DMS79 (cell line): ENCODE measurements around the gene MGST2.
A peak's percentile ranks its signal among the peaks of the same experiment; 100 is the strongest.
"Not testable (repeated sequence)": the region's sequence is repeated elsewhere in the genome, so short reads cannot be mapped to it uniquely, and the experiment has no call there.

Experiments used
- DNase-seq: peaks from one replicate; lab custom pipeline; 2025; lab: John Stamatoyannopoulos, UW

Gene MGST2

DNA sequence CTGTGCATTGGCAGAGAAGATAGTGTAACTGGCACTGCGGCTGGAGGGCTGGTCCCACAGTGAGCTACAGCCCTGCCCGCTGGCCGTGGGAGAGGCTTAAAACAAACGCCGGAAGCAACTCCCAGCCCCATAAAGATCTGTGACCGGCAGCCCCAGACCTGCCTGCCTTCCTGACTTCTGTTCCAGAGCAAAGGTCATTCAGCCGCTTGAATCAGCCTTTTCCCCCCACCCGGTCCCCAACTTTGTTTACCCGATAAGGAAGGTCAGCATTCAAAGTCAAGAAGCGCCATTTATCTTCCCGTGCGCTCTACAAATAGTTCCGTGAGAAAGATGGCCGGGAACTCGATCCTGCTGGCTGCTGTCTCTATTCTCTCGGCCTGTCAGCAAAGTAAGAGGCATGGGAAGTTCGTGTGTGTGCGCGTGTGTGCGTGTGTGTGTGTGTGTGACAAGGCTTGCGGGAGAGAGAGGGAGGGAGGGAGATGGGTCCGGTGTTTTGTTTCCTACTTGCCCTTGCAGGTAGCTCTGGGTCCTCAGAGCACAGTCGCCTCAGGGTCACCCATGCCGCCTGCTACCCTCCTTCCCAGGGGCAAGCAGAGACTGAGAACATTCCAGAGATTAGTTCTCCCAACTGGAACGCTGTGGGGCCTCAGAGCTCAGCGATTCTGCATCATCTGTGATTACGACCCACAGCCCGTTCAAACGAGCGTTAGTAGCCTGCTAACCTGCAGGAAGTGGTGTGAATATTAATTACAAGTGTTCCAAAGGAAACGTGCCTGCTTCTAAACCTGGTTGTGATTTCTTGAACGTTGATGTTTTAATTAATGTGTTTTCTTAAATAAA is at the start of gene MGST2:
Gene MGST2, plus strand, starts transcription at position 130 of the 840 bp plus-strand sequence. Its CDS starts 201 bp downstream, at position 331.
- DNase-seq, result peak; percentile 49

DNA sequence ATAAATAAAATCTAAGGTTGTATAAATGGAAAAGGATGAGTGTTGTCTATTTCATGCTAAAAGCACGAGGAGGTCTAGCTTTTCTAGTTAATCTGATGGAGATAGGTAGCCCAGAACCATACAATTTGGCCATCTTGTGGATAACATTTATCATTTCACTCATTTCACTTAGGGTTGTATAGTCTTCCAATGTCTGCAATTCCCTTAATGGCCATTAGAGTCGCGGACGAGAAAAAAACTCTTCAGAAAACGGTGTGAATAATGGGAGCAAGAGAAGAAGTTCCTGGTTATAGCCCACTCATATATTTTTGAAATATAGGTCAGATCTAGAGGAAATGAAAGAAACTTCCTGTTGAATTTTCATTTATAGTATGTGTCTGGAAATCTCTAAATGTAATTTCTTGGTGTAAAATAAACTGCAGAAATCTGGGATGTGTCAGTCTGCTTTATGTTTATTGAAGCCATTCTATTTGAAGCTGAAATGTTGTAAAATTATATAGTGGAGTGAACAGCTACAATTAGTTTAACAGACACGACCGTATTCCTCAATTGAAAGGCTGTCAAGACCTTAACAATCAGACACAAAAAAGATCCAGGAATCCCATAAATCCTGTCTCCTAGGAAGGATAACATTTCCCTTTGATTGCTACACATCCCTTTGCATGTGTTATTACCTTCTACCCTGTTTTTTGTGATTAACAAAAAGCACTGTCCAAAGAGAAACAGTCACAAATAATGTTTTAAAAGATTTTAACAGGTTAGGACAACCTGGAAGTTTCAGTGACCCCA is 47.7 kb upstream of the MGST2 start:
- no peak for DNase-seq

DNA sequence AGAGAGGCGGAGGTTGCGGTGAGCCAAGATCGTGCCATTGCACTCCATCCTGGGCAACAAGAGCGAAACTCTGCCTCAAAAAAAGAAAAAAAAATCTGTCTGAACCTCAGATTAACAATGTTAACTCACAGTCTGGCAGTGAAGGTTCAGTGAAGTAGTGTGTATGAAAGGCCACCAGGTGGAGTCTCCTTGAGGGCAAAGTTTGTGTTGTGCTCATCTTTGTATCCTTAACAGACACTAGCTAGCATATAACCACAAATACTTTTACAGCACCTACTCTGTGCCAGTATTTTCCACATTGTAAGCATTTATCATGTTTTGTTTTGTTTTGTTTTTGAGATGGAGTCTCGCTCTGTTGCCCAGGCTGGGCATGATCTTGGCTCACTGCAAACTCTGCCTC is 46.0 kb upstream of the MGST2 start:
- no peak for DNase-seq

DNA sequence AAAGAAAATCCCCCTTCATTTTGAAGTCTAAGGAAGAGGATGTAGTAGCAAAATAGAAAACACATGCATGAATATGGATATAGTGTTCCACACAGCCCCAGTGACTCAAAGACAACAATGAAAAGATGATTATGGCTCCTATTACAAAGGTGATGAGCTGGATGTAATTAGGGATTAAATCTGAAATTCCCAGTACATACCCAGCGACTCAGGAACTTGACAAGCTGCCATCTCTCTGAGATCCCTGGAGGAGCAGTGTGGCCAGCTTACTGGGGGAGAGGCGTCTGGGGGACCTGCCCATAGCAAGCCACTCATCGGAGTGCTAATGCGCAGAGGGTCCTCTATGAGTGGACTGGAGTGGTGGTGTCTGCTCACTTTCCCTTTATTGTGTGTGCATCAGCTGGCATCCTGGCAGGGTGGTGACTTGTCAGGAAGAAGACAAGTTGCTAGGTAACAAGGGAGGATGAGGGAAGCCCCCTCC is 42.7 kb upstream of the MGST2 start:
- no peak for DNase-seq

DNA sequence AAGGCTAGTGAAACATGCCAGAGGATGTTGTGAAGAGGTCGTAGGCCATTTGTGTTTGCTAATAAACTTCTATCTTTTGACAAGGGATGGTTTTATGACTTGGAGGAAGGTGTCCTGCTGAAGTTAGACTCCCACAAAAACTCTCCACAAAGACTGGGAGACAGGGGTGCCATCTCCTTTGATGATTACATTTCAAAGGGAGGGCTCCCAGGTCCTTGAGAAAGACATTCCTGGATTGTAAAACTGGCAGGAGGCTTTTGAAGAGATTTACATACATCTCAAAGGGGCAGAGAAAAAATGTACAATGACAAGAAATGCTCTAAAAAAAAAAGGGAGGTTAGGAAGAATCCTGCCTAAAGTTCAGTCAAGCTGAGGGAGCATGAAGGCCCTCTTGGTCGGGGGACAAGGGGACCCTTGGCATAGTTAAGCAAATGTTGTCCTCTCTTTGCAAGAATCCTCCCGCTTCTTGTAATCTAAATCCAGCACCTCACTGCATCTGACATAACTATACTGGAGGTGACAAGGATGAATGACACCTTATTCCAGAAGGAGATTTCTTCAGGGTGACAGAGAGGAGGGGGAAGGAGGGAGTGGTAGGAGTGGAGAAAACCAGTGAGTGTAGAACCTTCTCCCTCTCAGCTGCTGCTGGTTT is 41.1 kb upstream of the MGST2 start:
- no peak for DNase-seq

DNA sequence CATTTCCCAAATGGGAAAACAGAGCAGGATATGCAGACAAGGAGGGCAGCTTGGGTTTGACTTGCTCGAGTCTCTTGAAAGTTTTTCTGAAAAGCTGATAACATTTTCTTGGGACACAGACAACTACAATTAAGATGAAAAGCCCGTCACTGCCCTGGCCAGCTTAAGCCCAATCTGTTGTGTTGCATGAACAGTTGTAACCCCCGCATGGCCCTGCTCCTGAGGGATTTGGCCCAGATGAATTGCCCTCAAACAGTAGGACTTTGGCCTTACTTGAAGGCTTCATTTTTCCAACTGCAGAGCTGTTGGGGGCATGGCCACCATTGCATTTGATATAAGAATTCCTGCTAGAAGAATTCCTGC is 40.5 kb upstream of the MGST2 start:
- DNase-seq, result no peak

DNA sequence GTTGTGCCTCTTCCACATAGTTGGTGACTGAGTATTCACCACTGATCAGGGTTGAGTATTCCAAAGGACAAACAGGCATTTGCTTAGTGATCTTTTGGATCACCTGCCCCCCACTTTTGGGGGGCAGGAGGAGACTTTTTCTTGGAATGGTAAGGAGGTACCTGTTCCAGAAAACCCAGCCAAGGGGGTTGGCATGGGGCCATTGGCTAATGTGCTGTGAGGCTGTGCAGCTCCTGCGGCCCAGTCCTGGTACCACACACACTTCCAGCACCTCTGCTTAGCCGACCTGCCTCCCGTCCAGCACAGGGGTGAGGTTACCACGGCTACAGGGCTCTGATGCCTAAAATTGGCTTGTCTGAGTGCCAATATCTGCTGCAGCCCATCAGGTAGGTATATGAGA is 40.1 kb upstream of the MGST2 start:
- no peak for DNase-seq

DNA sequence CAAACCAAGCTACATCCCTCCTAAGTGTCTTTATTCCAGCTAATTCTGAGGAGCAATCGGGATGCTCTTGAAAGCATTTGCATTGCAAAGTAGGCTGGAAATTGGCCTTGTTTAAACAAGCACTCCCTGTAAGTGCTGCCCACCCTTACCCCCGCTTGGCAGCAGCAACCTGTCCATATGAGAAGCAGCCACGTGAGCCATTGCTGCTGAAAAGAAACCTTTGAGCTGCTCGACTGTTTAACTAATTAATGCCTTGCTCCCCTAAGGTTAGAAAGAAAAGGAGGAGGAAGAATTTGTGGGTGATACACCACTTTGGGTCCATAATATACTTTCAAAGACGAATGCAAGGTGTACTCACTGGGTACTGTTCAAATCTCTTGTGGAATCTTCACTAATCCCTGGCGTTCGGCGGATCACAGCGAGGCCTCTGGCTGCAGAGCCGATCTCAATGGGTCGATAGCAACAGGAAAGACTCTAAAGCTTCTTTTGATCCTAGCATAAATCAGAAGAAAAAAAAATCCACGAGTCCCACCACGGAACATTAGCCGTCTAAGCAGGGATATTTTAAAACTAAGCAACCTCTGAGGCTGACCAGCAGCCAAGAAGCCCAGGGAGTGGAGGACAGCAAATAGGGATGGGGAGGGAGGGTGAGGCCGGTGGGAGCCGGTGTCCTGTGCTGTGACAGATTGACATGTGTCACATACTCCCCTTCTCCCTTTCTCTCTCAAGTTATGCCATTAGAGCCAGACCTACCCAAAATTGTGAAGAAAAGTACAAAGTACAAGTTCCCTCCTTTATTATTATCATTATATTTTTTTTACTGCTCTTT is 37.2 kb upstream of the MGST2 start:
- peak; percentile 68 for DNase-seq

DNA sequence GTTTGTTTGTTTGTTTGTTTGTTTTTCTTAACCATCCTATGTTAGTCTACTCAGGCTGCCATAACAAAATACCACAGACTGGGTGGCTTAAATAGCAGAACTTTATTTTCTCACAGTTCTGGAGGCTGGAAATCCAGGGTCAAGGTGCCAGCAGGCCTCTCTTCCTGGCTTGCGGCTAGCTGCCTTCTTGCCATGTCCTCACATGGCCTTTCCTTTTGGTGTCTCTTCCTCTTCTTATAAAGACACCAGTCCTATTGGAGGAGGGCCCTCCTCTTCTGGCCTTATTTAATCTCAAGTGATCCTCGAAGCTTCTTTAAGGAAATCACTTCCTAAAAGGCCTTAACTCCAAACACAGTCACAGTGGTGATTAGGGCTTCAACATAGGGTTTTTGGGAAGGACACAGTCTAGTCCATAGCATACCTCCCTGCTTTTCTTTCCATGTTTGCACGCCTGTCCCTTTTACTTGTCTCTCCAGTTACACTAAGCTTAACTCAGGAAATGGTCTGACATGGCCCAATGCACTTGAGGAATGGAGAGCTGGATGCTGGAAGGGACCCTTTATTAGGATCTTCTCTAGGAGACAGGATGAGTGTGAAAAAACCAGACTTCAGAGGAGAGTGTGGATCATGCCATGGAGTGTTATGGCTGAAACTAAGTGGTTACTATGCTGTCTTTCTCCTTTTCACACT is 36.0 kb upstream of the MGST2 start:
- peak; percentile 9 for DNase-seq

DNA sequence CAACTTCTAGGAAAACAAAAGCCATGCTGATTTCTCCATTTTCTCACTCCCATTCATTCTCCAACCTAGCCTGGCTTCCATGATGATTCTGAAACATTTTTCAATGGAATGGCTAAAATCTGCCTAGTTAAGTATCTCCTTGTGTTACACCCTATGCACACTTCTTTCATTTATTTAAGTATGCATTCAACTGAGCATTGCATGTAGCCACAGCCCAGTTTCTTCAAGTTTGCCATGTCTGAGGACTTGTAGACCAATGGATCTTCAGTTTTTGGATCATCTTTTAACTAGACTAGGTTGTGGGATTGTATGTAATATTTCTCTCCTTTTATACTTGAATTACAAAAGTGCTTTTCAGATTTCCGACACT is 35.5 kb upstream of the MGST2 start:
- DNase-seq, result no peak

DNA sequence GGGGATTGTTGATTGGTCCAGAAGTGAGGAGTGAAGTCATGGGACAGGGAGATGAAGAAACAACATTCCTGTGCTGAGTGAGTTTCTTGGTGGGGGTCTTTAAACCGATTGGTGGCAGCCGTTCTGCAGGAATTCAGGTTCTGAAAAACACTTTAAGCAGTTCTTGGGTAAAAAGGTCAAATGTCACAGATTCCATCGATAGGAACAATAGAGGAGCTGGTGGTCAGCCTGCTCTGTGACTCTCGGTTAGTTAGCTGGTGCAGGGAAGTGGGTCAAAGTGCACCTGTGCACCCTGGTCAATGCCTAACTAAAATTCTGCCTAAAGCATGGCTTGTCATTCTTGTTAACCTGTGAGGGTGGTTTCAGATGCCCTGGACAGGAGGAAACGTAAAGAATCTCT is 34.6 kb upstream of the MGST2 start:
- DNase-seq, result no peak

DNA sequence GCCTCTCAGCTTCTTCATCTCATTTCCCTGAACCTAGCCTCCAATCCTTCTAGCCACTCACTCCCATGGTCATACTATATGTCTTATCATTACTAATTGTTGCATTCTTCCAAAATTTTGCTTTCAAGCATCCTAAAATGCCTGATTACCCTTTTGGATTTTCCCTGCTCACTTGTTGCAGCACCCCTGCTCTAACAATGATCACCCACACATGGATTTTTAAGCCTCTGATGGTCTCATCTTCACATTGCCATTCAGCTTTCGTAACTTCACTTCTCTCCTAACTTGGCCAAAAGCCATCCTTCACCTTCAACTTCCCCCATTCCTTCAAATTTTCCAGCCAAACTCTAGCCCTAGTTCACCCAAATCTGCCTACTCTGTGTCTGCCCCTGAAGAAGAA is 33.8 kb upstream of the MGST2 start:
- DNase-seq, result no peak

DNA sequence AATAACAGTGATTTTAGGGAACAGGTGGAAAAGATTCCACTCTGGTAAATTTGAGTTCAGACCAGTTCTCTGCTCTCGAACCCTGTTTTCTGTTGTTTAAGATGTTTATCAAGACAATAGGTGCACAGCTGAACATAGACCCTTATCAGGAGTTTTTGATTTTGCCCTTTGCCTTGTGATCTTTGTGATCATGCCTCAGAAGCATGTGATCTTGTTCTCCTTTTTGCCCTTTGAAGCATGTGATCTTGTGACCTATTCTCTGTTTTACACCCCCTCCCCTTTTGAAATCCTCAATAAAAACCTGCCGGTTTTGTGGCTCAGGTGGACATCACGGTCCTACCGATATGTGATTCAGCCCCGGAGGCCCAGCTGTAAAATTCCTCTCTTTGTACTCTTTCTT is 32.9 kb upstream of the MGST2 start:
- DNase-seq, result not testable (repeated sequence)

DNA sequence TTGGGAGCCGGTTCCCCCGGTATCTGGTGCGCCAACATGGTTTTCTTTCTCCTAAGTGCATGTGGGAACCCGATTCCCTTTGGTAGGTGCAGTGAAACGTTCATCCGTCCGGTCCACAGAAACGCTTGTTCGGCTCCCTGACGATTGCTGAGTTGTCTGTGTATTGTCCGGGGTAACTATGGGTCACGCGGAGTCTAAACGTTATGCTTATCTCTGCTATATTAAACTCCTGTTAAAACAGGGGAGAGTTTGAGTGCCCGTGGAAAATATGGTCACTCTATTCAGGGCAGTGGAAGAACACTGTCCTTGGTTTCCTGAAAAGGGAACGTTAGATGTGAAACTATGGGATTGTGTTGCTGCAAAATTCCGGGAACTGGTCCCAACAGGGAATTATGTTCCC is 32.4 kb upstream of the MGST2 start:
- DNase-seq, result no peak

DNA sequence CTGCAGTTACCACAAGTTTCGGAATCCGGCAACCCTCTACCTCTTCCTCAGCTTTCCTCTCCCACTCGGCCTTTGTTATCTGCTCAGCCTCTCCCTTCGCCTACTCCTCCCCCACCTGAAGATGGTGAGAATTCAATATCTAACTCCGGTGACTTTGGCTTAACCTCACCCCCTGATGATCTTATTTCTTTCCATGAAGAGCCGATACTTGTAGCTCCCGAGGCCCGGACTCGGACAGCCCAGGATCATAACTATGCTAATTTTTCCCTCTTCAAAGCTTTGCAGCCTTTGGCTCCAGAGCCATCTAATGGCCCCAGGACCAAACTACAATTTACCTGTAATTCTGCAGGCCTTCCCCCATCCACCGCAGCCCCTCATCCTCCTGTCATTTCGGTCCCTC is 32.0 kb upstream of the MGST2 start:
- peak; percentile 45 for DNase-seq

DNA sequence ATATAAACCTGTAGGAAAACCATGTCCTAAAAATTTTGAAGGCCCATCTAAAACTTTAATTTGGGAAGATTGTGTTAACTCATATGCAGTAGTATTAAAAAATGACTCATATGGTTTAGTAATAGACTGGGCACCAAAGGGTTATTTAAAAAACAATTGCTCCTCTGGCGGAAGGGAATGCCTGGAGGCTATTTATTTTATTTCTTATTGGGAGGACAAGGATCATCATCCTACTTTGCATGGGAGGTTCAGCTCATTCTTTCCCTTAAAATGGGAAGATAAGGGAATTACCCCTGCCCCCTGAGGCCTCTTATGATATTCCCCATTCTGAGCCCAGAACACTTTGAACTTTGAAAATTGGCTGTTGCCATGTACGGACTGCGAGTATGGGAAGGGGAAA is 29.7 kb upstream of the MGST2 start:
- DNase-seq, result no peak

DNA sequence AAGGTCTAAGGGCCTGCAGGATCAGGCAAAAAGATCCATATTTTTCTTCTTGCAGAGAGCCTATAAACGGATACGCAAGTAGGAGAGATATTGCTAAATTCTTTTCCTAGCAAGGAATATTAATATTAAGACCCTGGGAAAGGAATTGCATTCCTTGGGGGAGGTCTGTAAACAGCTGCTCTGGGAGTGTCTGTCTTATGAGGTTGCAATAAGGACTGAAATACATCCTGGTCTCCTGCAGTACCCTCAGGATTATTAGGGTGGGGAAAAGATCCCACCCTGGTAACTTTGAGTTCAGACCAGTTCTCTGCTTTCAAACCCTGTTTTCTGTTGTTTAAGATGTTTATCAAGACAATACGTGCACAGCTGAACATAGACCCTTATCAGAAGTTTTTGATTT is 27.3 kb upstream of the MGST2 start:
- not testable (repeated sequence) for DNase-seq

DNA sequence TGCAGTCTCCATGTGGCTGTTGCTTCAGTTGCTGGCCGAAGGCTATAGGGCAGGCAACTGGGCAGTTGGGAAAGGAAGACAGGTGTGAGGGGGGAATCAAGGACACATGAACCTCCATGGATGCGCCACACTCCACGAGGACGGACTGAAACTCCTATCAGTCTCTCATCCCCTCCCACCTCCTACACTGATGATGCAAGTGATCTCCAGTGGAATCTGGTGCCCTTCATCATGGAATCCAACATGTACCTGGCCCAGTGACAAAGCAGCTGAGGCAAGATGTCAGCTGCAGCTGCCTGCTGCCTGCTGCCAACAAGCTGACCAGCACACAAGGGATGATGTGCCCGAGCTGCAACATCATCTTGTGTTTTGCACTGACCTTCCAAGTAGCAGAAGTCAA is 26.0 kb upstream of the MGST2 start:
- DNase-seq, result no peak

DNA sequence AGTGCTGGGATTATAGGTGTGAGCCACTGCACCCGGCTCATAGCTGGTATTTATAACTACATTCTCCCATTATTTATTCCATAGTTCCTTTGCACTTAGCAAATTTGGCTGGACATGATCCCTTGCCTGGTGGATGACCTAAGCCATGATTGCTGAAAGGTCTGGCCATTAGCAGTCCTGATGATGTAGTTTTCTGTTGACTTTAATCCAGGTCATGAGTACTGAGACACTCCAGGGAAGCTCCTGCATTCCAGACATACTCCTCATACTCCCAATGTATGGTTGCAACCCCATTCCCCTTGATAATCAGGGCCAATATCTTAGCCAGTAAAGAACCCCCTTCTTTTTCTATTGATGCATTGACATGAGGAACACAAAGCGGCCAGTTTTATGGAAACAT is 24.4 kb upstream of the MGST2 start:
- no peak for DNase-seq

DNA sequence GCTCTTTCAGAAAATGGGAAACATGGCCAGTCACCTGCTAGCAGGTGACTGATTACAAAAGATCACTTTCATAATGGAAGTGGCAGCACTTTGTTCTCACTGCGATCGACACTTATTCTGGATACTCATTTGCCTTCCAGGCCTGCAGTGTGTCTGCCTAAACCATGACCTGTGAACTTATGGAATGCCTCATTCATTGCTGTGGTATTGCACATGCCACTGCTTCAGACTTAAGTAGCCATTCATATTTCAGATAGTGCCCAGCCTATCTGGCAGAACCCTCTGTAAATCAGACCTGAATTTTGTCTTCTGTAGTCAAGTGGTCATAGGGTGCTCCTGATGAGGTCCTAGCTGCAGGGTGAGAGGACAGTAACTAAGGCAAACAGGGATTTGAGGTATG is 23.3 kb upstream of the MGST2 start:
- no peak for DNase-seq
